HFF-Myc (cell line): ENCODE measurements around the gene GALNT2.
A peak's percentile ranks its signal among the peaks of the same experiment; 100 is the strongest.

Experiments
- DNase-seq: peaks from one replicate; pipeline ENCODE4 v3.0.0-alpha.2; 2011; ENCODE audit warnings: low read depth; ENCODE audit errors: extremely low read depth
- H3K4me3 ChIP-seq: replicated peaks from 2 replicates; pipeline ENCODE4 v1.5.1; 2011; ENCODE audit warnings: low read depth, mild to moderate bottlenecking, control low read depth, low read length
- CTCF ChIP-seq: IDR thresholded peaks from 2 replicates; pipeline ENCODE4 v1.5.1; 2012; ENCODE audit warnings: mild to moderate bottlenecking, low read depth, low read length, control low read depth; ENCODE audit errors: missing control alignments

Gene GALNT2

DNA sequence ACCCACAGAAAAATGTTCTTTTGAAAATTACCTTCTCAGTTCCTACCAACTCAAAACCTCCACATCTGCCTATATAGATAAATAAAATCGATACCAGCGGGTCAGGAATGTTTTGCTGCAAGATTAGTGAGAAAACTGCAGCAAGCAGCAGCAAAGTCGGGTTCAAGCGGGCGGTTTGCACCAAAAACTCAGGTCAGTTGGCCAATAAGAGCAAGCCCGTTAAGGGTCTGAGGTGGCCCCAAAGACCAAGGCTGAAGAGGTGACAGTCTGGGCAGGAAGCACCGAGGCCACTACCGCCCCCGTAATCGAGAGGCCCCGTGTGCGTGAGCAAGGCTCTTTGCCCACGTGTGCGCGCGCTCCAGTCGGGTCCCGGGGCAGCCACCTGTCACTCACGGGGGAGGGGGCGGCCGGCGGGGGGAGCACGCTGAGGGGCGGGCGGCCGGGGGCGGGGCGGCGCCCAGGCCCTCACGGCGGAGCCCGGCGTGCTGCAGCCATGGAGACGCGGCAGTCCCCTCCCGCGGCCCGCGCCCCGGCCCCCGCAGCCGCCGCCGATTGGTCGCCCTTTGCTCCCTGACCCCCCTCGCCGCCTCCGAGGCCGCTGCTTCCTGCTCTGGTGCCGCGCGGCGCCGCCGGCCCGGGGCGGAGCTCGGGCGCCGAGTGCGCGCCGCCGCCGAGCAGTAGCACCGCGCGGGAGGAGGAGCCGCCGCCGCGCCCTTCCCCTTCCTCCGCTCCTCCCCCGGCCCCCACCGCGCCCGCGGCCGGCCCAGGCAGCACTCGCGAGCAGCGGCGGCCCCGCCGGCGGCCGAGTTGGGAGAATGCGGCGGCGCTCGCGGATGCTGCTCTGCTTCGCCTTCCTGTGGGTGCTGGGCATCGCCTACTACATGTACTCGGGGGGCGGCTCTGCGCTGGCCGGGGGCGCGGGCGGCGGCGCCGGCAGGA lies at the start of gene GALNT2:
TSS of gene GALNT2 (plus strand) at position 773 of the 939 bp plus-strand sequence. CDS start at position 816, 43 bp downstream.
- peak within 1 kb of the TSS; percentile 80 for H3K4me3 ChIP-seq
- TF ChIP-seq CTCF, result no peak

DNA sequence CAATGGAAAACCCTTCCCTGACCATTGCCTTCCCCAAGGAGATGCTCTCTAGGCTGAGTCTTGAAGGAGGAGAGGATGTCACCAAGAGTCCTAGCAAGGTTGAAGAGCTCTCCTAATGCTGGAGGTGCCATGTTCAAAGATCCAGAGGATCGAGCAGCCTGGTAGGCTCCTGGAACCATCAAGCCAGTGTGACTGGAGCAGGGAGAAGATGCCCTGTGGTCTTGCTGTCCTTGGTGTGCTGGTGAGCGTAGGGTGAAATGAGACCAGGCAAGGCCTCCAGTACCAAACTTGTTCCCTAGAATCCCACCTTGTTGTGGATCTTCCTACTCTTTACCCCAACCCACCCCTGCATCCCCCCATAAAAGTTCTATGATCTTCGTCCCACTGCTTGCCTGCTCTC lies 46.6 kb upstream of the GALNT2 start:
- no peak for TF ChIP-seq CTCF
- no peak overlapping the region for H3K4me3 ChIP-seq
- DNase-seq, result no peak

More for the DNA sequence above, at the start of gene GALNT2:
- DNase-seq, result no peak

DNA sequence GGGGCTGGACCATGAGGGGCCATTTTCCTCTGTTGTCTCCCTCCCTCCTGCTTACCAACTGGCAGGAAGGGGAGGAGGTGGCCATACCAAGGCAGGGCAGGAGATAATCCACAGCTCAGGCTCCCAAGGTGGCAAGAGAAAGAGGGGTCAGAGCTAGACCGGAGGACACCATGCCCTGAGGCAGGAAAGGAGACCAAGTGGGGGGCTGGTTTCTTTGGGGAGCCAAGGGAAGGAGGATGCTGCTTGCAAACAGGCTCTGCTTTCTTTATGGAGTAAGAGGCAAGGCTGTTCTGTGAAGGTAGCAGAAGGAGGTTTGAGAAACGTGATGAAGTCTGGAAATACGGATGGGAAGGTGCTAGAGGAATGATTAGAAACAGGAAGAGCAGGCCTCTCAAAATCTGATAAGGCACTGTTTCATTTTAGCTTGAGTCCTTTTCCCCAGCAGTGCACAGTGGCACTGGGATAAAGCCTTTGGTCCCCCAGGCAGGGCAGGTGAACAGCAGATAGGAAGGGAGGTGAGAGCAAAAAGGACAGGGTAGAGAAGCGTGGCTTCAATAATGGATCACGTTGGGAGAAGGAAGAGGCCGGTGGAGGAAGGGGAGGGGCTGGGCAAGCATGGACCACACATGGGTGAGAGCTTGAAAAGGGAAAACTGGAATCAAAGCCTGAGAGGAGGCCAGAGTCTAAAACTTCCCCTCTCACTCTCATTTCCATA lies 44.2 kb upstream of the GALNT2 start:
- no peak for TF ChIP-seq CTCF
- H3K4me3 ChIP-seq, result no peak overlapping the region
- DNase-seq, result no peak

DNA sequence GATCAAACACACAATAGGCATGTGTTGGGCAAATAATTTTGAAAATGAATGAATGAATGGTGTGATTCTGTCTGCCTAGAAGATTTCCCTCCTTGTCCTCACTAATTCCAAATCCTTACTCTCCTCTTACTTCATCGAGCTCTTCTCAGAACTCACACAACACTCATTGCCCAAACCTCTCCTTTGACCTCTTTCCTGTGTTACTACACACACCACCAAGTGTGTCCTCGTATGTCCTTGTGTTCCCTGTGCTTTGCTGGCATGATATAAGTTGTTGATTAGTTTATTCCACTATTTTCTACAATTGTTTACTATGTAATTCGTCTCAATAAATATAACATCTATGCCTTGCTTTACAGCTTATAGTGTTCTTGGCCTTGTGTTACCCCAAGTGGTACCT lies 41.4 kb upstream of the GALNT2 start:
- no peak for TF ChIP-seq CTCF
- H3K4me3 ChIP-seq, result no peak overlapping the region
- no peak for DNase-seq

DNA sequence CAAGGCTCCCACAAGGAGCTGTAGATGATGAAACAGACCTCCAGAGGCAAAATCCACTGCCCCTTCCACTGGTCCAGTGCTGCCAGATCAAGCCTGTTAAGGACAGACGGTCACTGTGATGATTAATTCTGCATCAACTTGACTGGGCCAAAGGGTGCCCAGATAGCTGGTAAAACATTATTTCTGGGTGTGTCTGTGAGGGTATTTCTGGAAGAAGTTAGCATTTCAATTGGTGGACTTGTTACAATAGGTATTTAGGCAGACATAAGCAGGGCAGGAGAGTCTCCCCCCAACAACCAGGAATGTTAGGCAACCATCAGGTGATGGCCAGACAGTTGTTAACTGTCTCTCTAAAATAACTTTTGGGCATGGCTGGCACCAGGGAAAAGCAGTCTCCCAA lies 40.9 kb upstream of the GALNT2 start:
- TF ChIP-seq CTCF, result no peak
- no peak overlapping the region for H3K4me3 ChIP-seq
- DNase-seq, result no peak

GRCh38 chr1:230026572-230026971 lies 40.5 kb upstream of the GALNT2 start:
- TF ChIP-seq CTCF, result no peak
- no peak for DNase-seq
- no peak overlapping the region for H3K4me3 ChIP-seq
